ENCODE measurements around the gene DHX35. TPM values are rescaled to one million over a fixed set of nuclear protein-coding genes. Genes with fewer than 3 reads are reported as not detected.

The DHX35 gene
- total RNA-seq, 6 donors from 2014 or later = 9.6 to 40.9 (median 12.0) TPM

- TF ChIP-seq CTCF (IDR thresholded peaks at IDR 0.05) = peak in 4 of 6 experiments; percentile 82 to 96 (median 90)
- TF ChIP-seq POLR2AphosphoS5 (IDR thresholded peaks at IDR 0.05) = peak in 1 of 2 donors; percentile 71
- no peak for TF ChIP-seq EP300 (IDR thresholded peaks at IDR 0.05)
- TF ChIP-seq POLR2A (IDR thresholded peaks at IDR 0.05) = peak in 2 of 4 donors; percentile 57 to 69
- no peaks in the 10 kb centered on the region for H3K9me3 ChIP-seq
- peak within 1 kb of the TSS; percentile 29 to 71 (median 66) for H3K4me3 ChIP-seq
- peaks cover 0 to 8% (median 0%) of the 10 kb centered on the region in 4 donors for H3K36me3 ChIP-seq
- peak within 1 kb of the TSS in 2 of 4 donors; percentile 21 to 56 for H3K27ac ChIP-seq
- H3K4me1 ChIP-seq = peaks cover 7 to 26% (median 9%) of the 10 kb centered on the region in 4 donors
- no peaks in the 10 kb centered on the region for H3K27me3 ChIP-seq
- 0 to 1% methylated on average over 6 to 51 of the region's 95 CpGs for WGBS, 2 donors
- ATAC-seq (ENCODE audit: low FRiP score in 2 of 2) = peak; percentile 96 to 97
- peak; percentile 96 to 97 for DNase-seq
Measured at GRCh38 chr20:38926142-38926933, 35.8 kb upstream of the DHX35 start, which contains the start of gene FAM83D. TSS of gene FAM83D (plus strand) at chr20:38926417. CDS start at chr20:38926443, 26 bp downstream.

- DNase-seq (no peak), ATAC-seq (ENCODE audit: low FRiP score in 2 of 2) (no peak)
- peak overlapping the region in 2 of 4 donors; percentile 21 to 56 for H3K27ac ChIP-seq
- TF ChIP-seq POLR2AphosphoS5 (IDR thresholded peaks at IDR 0.05) = no peak
- H3K27me3 ChIP-seq = no peaks in the 10 kb centered on the region
- H3K4me3 ChIP-seq = peak overlapping the region; percentile 29 to 71 (median 66)
- no peaks in the 10 kb centered on the region for H3K9me3 ChIP-seq
- peaks cover 7 to 26% (median 9%) of the 10 kb centered on the region in 4 donors for H3K4me1 ChIP-seq
- peaks cover 0 to under 1% (median 0%) of the 10 kb centered on the region in 4 donors for H3K36me3 ChIP-seq
- 13 to 33% methylated on average over 7 to 27 of the region's 27 CpGs for WGBS, 2 donors
Measured at GRCh38 chr20:38926934-38927616, 35.1 kb upstream of the DHX35 start.

GRCh38 chr20:38927902-38928578, 34.1 kb upstream of the DHX35 start:
- no peak for TF ChIP-seq CTCF (IDR thresholded peaks at IDR 0.05)
- no peak for TF ChIP-seq POLR2A (IDR thresholded peaks at IDR 0.05)
- no peak for TF ChIP-seq EP300 (IDR thresholded peaks at IDR 0.05)
- TF ChIP-seq POLR2AphosphoS5 (IDR thresholded peaks at IDR 0.05) = no peak
- no peak overlapping the region for H3K4me3 ChIP-seq
- DNase-seq = no peak
- no peaks in the 10 kb centered on the region for H3K27me3 ChIP-seq
- no peaks in the 10 kb centered on the region for H3K36me3 ChIP-seq
- H3K4me1 ChIP-seq = peaks cover 7 to 26% (median 9%) of the 10 kb centered on the region in 4 donors
- ATAC-seq (ENCODE audit: low FRiP score in 2 of 2) = no peak
- WGBS, 2 donors = 63 to 64% methylated on average over 5 of the region's 5 CpGs
- no peak overlapping the region for H3K27ac ChIP-seq
- no peaks in the 10 kb centered on the region for H3K9me3 ChIP-seq

GRCh38 chr20:38930242-38930569, 31.9 kb upstream of the DHX35 start:
- WGBS, 2 donors = 82 to 86% methylated on average over 1 of the region's 1 CpG
- H3K27ac ChIP-seq = no peak overlapping the region

More at GRCh38 chr20:38930242-38930569, 31.9 kb upstream of the DHX35 start:
- TF ChIP-seq CTCF (IDR thresholded peaks at IDR 0.05) (no peak), POLR2AphosphoS5 (IDR thresholded peaks at IDR 0.05) (no peak), EP300 (IDR thresholded peaks at IDR 0.05) (no peak), POLR2A (IDR thresholded peaks at IDR 0.05) (no peak)
- no peaks in the 10 kb centered on the region for H3K27me3 ChIP-seq
- H3K4me1 ChIP-seq = peaks cover 7 to 26% (median 9%) of the 10 kb centered on the region in 4 donors
- no peak overlapping the region for H3K4me3 ChIP-seq
- no peaks in the 10 kb centered on the region for H3K36me3 ChIP-seq
- no peak for ATAC-seq (ENCODE audit: low FRiP score in 2 of 2)
- DNase-seq = no peak
- H3K9me3 ChIP-seq = no peaks in the 10 kb centered on the region
